ENCODE data around the gene REC8. TPM values are rescaled to one million over a fixed set of nuclear protein-coding genes. Genes with fewer than 3 reads are reported as not detected.

The REC8 gene
- total and polyA plus RNA-seq, 4 donors: 2.3 to 4.7 (median 3.8) TPM

- Histone ChIP-seq H3K27me3 (ENCODE audit: control insufficient read depth in 4 of 4, insufficient read depth in 4 of 4, low read length in 3 of 4) (no peaks in the 10 kb centered on the region), H3K9ac (ENCODE audit: low read depth in 1 of 2, low read length in 2 of 2) (no peak overlapping the region), H3K4me1 (ENCODE audit: control insufficient read depth in 4 of 4, insufficient read depth in 4 of 4, low read length in 3 of 4) (peaks cover 8 to 35% (median 29%) of the 10 kb centered on the region in 4 donors), H3K27ac (ENCODE audit: low read depth in 1 of 2, low read length in 2 of 2) (peak overlapping the region; percentile 71 to 91), H3K4me3 (ENCODE audit: low read depth in 1 of 3, low read length in 3 of 3) (no peak overlapping the region), H3K36me3 (ENCODE audit: control insufficient read depth in 4 of 4, insufficient read depth in 3 of 4, low read depth in 1 of 4, low read length in 3 of 4) (peaks cover 25 to 56% (median 43%) of the 10 kb centered on the region in 4 donors), H3K9me3 (ENCODE audit: control insufficient read depth in 4 of 4, low read length in 3 of 4) (no peaks in the 10 kb centered on the region)
- WGBS: 94% methylated on average over 4 of the region's 4 CpGs
- TF ChIP-seq JUND (IDR thresholded peaks at IDR 0.05) (no peak), HNF4G (IDR thresholded peaks at IDR 0.05) (no peak), CTCF (IDR thresholded peaks at IDR 0.05; ENCODE audit: low read depth, low read length, missing input control) (no peak), ATF3 (IDR thresholded peaks at IDR 0.05) (no peak), EGR1 (IDR thresholded peaks at IDR 0.05; ENCODE audit: low read depth in 2 of 2) (no peak), RXRA (IDR thresholded peaks at IDR 0.05) (no peak), YY1 (IDR thresholded peaks at IDR 0.05) (no peak), REST (IDR thresholded peaks at IDR 0.05) (no peak), FOXA2 (IDR thresholded peaks at IDR 0.05) (no peak), TAF1 (conservative IDR thresholded peaks at IDR 0.05) (no peak), SP1 (IDR thresholded peaks at IDR 0.05) (no peak), HNF4A (conservative IDR thresholded peaks at IDR 0.05) (no peak), NR2F2 (IDR thresholded peaks at IDR 0.05) (no peak)
- no peak for DNase-seq (ENCODE audit: low spot score)
Measured at GRCh38 chr14:24160499-24160849, 11.4 kb upstream of the REC8 start.

- H3K4me1 ChIP-seq (ENCODE audit: control insufficient read depth in 4 of 4, insufficient read depth in 4 of 4, low read length in 3 of 4): peaks cover 8 to 35% (median 29%) of the 10 kb centered on the region in 4 donors
- 1% methylated on average over 12 of the region's 12 CpGs for WGBS
- peak within 1 kb of the TSS; percentile 71 to 91 for H3K27ac ChIP-seq (ENCODE audit: low read depth in 1 of 2, low read length in 2 of 2)
- H3K9ac ChIP-seq (ENCODE audit: low read depth in 1 of 2, low read length in 2 of 2): peak within 1 kb of the TSS; percentile 50 to 87
- H3K4me3 ChIP-seq (ENCODE audit: low read depth in 1 of 3, low read length in 3 of 3): peak within 1 kb of the TSS; percentile 63 to 81 (median 70)
- H3K9me3 ChIP-seq (ENCODE audit: control insufficient read depth in 4 of 4, low read length in 3 of 4): no peaks in the 10 kb centered on the region
- peaks cover 25 to 56% (median 43%) of the 10 kb centered on the region in 4 donors for H3K36me3 ChIP-seq (ENCODE audit: control insufficient read depth in 4 of 4, insufficient read depth in 3 of 4, low read depth in 1 of 4, low read length in 3 of 4)
- peak; percentile 99 for DNase-seq (ENCODE audit: low spot score)
- no peaks in the 10 kb centered on the region for H3K27me3 ChIP-seq (ENCODE audit: control insufficient read depth in 4 of 4, insufficient read depth in 4 of 4, low read length in 3 of 4)
- TF ChIP-seq REST (IDR thresholded peaks at IDR 0.05): peak; percentile 91
- peak; percentile 95 for TF ChIP-seq MAX (IDR thresholded peaks at IDR 0.05)
- TF ChIP-seq RXRA (IDR thresholded peaks at IDR 0.05): peak; percentile 95 to 97
- TF ChIP-seq SP1 (IDR thresholded peaks at IDR 0.05): peak; percentile 94
- TF ChIP-seq ATF3 (IDR thresholded peaks at IDR 0.05): peak; percentile 71
- TF ChIP-seq RAD21 (IDR thresholded peaks at IDR 0.05): peak; percentile 94 to 98
- TF ChIP-seq EGR1 (IDR thresholded peaks at IDR 0.05; ENCODE audit: low read depth in 2 of 2): peak in 1 of 2 donors; percentile 27
- TF ChIP-seq GABPA (IDR thresholded peaks at IDR 0.05 in 1 of 2, conservative IDR thresholded peaks at IDR 0.05 in 1 of 2): peak in 1 of 2 donors; percentile 65
- TF ChIP-seq NR2F2 (IDR thresholded peaks at IDR 0.05): peak; percentile 83
- TF ChIP-seq FOXA1 (IDR thresholded peaks at IDR 0.05): peak; percentile 71
- TF ChIP-seq HNF4G (IDR thresholded peaks at IDR 0.05): peak; percentile 69
- TF ChIP-seq HNF4A (conservative IDR thresholded peaks at IDR 0.05): peak; percentile 73
- peak; percentile 87 for TF ChIP-seq YY1 (IDR thresholded peaks at IDR 0.05)
- TF ChIP-seq CTCF (IDR thresholded peaks at IDR 0.05; ENCODE audit: low read depth, low read length, missing input control): peak; percentile 98
Measured at GRCh38 chr14:24160850-24161804, 10.8 kb upstream of the REC8 start, which contains the start of gene IRF9. Gene IRF9, plus strand, starts transcription at chr14:24161265. Its CDS starts 880 bp downstream, at chr14:24162145.
